KMS-11 (cell line): ENCODE results near the gene LAPTM4A.

ENCODE experiments used
- H2AFZ ChIP-seq: fragments of 200-600 bp; sonication (generic); 2 replicates; pipeline ENCODE4 v1.6.1; 2016; ENCODE audit warnings: antibody characterized with exemption, mixed run types, low read depth
- H3K27ac ChIP-seq: fragments of 200-600 bp; sonication (generic); 2 replicates; pipeline ENCODE4 v1.6.1; 2016; ENCODE audit warnings: mild to moderate bottlenecking, mixed run types
- H3K27me3 ChIP-seq: fragments of 200-600 bp; sonication (generic); 2 replicates; pipeline ENCODE4 v1.6.1; 2017; ENCODE audit warnings: mild to moderate bottlenecking, low read depth, mixed run types, moderate library complexity; ENCODE audit not compliant: insufficient read depth
- H3K36me3 ChIP-seq: fragments of 200-600 bp; sonication (generic); 2 replicates; pipeline ENCODE4 v1.6.1; 2017; ENCODE audit warnings: mild to moderate bottlenecking, mixed run types; ENCODE audit not compliant: insufficient read depth
- H3K4me1 ChIP-seq: fragments of 200-600 bp; sonication (generic); 2 replicates; pipeline ENCODE4 v1.6.1; 2016; ENCODE audit warnings: mild to moderate bottlenecking, low read depth, mixed run types; ENCODE audit not compliant: poor library complexity, severe bottlenecking
- H3K4me2 ChIP-seq: fragments of 200-600 bp; sonication (generic); 2 replicates; pipeline ENCODE4 v1.7.0; 2016; ENCODE audit warnings: mild to moderate bottlenecking, mixed run types
- H3K4me3 ChIP-seq: fragments of 200-600 bp; sonication (generic); IDR thresholded peaks from 2 replicates; pipeline ENCODE4 v1.6.1; 2017; ENCODE audit warnings: low read depth, low read length, mixed read lengths; ENCODE audit not compliant: insufficient read depth
- H3K79me2 ChIP-seq: fragments of 200-600 bp; sonication (generic); 2 replicates; pipeline ENCODE4 v1.6.1; 2016; ENCODE audit warnings: low read depth, mixed run types; ENCODE audit not compliant: insufficient read depth
- H3K9ac ChIP-seq: fragments of 200-600 bp; sonication (generic); 2 replicates; pipeline ENCODE4 v1.6.1; 2016; ENCODE audit warnings: mild to moderate bottlenecking, mixed run types
- H4K20me1 ChIP-seq: fragments of 200-600 bp; sonication (generic); 2 replicates; pipeline ENCODE4 v1.6.1; 2016; ENCODE audit warnings: mild to moderate bottlenecking, mixed run types; ENCODE audit not compliant: insufficient read depth
- TF ChIP-seq, protein P1 (sequence below): fragments of 200-600 bp; sonication (generic); conservative IDR thresholded peaks from 2 replicates; pipeline ENCODE4 v1.6.1; 2017; ENCODE audit warnings: low read depth, mild to moderate bottlenecking, antibody characterized with exemption, low read length, moderate library complexity, mixed read lengths

Gene LAPTM4A

DNA sequence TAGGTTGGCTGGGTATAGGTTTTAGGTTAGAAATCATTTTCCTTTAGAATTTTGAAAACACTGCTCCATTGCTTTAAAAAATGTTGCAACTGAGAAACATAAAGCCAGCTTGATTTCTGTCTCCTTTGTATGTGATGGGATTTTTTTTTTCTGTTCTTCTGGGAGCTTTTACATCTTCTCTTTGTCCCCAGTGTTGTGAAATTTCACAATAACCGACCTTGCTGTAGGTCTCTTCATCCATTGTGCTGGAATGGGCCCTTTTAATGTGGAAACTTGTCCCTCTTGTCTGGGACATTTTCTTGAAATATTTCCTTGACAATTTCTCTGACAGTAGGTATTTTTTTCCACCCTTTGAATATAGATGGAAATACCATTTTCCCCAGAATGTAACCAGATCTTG is 44.0 kb upstream of the LAPTM4A start:
- H2AFZ ChIP-seq = no peak overlapping the region
- no peaks in the 10 kb centered on the region for H3K27me3 ChIP-seq
- TF ChIP-seq, protein P1, sequence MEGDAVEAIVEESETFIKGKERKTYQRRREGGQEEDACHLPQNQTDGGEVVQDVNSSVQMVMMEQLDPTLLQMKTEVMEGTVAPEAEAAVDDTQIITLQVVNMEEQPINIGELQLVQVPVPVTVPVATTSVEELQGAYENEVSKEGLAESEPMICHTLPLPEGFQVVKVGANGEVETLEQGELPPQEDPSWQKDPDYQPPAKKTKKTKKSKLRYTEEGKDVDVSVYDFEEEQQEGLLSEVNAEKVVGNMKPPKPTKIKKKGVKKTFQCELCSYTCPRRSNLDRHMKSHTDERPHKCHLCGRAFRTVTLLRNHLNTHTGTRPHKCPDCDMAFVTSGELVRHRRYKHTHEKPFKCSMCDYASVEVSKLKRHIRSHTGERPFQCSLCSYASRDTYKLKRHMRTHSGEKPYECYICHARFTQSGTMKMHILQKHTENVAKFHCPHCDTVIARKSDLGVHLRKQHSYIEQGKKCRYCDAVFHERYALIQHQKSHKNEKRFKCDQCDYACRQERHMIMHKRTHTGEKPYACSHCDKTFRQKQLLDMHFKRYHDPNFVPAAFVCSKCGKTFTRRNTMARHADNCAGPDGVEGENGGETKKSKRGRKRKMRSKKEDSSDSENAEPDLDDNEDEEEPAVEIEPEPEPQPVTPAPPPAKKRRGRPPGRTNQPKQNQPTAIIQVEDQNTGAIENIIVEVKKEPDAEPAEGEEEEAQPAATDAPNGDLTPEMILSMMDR = no peak
- H3K79me2 ChIP-seq = no peaks in the 10 kb centered on the region
- H3K9ac ChIP-seq = no peak overlapping the region
- H3K4me2 ChIP-seq = no peak overlapping the region
- H3K4me1 ChIP-seq = no peaks in the 10 kb centered on the region
- H3K36me3 ChIP-seq = no peaks in the 10 kb centered on the region
- no peak overlapping the region for H3K4me3 ChIP-seq
- no peaks in the 10 kb centered on the region for H4K20me1 ChIP-seq
- H3K27ac ChIP-seq = no peak overlapping the region

DNA sequence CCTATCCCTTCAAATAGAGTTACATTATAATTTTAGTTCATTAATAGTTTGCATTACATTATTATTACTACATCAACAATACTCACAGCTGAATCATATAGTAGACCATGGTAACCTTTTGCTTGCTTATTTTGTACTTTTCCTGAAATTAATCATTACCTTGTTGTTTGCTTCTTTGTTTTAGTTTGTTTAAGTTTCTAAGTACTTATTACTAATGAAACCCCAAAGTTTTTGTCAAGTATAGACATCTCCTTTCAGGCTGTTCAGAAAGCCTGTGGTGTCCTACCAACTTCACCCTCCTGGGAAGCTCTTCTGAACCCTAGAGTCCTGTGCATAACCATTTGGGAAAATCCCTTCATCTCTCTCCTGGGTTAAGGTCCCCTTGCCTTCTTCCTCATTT is 43.5 kb upstream of the LAPTM4A start:
- Histone ChIP-seq H2AFZ (no peak overlapping the region), H3K27ac (no peak overlapping the region), H3K4me1 (no peaks in the 10 kb centered on the region), H3K36me3 (no peaks in the 10 kb centered on the region), H3K4me3 (no peak overlapping the region), H3K4me2 (no peak overlapping the region), H4K20me1 (no peaks in the 10 kb centered on the region), H3K9ac (no peak overlapping the region), H3K27me3 (no peaks in the 10 kb centered on the region), H3K79me2 (no peaks in the 10 kb centered on the region)
- TF ChIP-seq, protein P1 = no peak

DNA sequence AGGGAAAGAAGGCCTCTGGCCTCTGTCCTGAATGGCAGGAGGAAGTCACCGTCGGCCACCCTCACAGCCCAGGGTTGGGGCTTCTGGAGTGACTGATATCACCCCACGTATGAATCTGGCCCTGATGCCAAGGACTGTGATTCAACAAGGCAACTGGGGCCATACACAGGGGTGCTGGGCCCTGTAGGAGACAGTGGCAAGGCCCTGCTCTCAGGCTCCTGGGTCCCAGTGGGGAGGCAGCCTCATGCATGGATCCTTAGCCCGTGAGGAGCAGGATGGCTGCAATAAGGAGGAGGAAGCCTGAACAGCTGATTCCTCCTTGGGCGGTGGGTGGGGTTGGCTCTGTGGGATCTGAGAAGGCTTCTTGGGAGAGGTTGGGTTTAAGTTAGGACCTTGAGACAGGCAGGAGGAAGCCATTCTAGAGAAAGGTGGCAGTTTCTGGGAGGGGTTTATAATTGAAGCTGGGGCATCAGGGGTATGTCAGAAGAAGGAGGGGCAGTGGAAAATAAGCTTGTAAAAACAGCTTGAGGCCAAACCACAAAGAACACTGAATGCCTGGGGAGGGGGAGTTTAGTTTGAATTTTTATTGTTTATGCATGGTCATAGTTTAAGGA is 42.8 kb upstream of the LAPTM4A start:
- H3K4me2 ChIP-seq = no peak overlapping the region
- H2AFZ ChIP-seq = no peak overlapping the region
- TF ChIP-seq, protein P1 = no peak

DNA sequence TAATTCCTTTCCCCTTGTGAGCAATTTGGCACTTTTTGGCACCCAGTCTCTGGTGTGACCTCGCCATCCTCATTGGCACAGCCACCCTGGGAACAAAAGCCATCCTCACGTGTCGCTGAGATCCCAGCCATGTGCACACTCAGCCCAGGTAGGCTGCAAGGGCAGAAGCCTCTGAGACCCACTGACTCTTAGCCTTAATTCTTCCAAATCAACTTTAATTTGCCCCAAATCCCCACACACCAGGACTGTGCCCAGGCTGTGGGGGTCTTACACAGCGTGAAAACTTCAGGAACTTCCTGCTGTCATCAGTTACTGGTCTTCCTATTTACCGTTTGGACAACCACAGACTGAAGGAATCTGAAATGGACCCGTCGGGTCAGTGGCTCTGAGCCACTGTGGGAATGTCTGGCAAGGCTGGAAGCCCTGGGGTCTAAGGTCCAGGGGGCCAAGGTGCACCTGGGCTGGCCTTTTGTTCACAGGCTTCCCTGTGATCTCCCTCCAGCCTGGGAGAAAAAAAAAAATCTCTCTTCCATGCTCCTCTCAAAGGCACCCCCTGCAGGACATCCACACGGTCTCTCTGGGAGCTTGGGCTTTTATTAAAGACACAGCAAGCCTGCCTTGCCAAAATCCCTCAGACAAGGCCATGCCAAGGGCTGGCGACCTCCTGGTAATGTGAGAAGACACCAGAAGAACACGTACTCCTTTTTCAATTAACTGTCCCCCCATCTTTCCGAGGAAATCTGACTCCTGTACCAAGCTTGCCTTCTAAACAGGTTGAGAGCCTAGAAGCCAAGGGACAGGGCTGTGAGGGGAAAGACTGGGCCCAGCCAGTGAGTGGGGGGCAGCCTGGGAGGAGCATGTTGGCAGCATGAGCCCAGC is 42.1 kb upstream of the LAPTM4A start:
- no peaks in the 10 kb centered on the region for H4K20me1 ChIP-seq
- H3K4me2 ChIP-seq = no peak overlapping the region
- H3K27ac ChIP-seq = no peak overlapping the region
- no peaks in the 10 kb centered on the region for H3K27me3 ChIP-seq
- H3K36me3 ChIP-seq = no peaks in the 10 kb centered on the region
- TF ChIP-seq, protein P1 = no peak
- H3K79me2 ChIP-seq = no peaks in the 10 kb centered on the region
- no peak overlapping the region for H3K4me3 ChIP-seq
- H3K9ac ChIP-seq = no peak overlapping the region
- H3K4me1 ChIP-seq = no peaks in the 10 kb centered on the region
- no peak overlapping the region for H2AFZ ChIP-seq

More for the DNA sequence above, 42.8 kb upstream of the LAPTM4A start:
- Histone ChIP-seq H3K9ac (no peak overlapping the region), H3K4me1 (no peaks in the 10 kb centered on the region), H3K36me3 (no peaks in the 10 kb centered on the region), H3K27ac (no peak overlapping the region), H3K4me3 (no peak overlapping the region), H3K27me3 (no peaks in the 10 kb centered on the region), H4K20me1 (no peaks in the 10 kb centered on the region), H3K79me2 (no peaks in the 10 kb centered on the region)
